NCI-H82 treated with DMSO at 0.1 percent for 48 hours (cell line): ENCODE measurements around the gene SPCS1.

Experiments
- DNase-seq: peaks from one replicate; lab custom pipeline; 2025; ENCODE audit not compliant: unreplicated experiment; lab: John Stamatoyannopoulos, UW

The SPCS1 gene

DNA sequence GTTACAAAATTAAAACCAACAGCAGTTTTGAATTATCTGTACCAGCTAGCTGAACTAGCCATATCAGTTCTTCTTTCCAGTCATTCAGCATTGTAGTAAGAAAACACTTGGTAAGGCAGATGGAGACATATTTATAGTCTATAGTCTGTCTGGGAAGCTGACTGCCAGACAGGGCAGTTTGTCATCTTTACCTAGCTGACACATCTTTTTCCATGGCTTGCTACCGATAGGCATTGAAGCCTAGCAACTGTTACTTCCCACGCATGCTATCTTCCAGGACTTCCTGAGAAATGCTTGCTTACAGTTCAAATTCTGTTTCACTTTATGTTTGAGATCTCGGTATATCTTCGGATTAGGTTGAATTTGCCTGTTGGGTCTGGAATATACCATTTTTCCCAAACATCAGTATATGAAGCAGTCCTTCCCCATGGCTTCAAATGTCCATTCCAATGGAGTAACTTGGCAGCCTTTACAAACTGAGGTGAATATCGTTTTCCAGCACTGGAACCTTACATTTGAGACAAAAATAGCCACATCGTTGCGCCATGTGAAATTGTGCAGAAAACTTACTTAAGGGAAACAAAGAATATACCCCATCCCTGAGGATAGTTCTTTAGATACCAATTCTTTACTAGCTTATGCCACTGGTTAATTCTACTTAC lies 11.2 kb upstream of the SPCS1 start:
- no peak for DNase-seq

DNA sequence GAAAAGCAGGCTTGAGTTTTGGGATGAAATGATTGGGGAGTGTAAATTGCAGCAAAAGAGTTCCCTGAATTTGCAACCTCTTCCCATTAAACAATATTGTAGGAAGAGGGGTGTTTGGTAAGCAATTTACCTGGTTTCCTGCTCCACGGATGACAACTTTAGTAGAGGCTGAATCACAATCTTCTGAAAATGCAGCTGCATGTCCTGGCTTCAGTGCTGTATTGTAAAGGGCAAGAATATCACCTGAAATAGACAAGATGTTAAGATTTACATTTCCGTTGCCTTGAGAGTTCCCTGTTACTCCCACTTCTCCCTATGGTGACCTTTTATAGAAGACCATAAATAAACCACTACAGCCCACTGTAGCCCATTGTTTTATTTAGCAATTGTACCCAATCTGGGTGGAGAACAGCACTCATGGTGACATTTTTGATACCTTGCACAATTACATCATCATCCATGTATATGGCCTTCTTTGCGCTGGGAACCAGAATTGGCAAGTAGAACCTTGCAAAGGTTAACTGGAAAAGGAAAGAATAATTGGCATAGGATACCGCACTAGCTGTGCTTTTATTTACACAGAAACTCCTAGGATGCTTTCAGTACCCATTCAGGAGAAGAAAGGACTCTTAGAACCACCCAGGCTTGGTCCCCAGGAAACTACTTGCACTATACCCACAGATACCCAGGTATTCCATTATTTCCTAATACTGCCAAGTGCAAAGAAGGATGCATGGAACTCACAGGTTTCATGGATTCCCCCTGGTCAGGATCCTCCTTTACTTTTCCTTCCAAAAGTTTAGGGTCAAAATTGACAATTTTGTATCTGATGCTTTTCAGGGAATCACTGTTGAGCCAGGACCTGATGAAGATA lies 9.9 kb upstream of the SPCS1 start:
- DNase-seq = no peak

DNA sequence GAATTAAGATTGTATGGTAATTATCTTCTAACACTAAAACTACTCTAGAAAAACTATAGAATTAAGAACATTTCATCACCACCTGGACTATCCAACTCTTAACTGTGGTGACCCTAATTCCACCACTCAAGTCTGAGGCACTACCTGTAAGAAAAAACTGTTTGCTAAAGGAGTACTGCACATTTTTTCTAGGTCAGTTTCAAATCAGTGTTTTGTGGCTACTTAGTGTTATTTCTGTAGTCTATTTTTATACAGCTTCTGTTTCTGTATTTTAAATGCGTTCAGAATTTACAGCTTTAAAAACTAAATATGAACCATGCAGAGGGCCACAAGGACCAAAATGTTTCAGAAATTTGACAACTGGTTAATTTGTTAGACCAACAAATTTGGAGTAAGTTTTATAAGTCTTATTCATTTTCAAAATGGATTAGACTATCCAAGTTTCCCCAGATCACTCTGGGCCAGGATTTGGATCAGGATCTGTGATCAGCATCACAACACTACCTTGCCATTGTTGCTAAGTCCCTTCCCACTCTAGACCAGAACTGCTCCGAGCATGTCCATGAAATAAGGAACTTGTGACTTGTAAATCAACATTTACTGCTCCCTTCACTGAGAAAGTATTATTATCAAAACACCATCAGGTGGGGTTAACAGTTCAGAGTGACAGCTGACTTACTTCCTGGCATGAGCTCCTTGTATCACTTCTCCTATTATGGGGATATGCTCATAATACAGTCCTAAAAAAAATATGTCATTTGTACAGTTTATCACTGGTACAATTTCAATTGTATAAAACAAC lies 8.9 kb upstream of the SPCS1 start:
- no peak for DNase-seq

DNA sequence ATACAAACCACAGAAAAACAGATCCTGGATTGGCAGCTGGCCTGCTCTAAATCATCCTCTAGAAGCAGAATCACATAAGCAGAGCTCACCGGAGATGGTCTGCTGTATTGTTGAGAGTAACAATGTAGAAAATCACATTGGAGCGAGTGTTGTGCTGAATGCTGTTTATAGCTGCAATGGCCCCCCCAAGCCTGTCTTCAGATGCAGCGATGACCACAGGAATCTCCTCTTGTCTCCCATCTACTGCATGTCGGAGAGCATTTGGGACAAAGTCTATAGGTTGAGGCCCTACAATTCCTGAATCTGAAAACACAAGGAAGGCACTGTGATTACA lies 8.3 kb upstream of the SPCS1 start:
- DNase-seq = no peak

DNA sequence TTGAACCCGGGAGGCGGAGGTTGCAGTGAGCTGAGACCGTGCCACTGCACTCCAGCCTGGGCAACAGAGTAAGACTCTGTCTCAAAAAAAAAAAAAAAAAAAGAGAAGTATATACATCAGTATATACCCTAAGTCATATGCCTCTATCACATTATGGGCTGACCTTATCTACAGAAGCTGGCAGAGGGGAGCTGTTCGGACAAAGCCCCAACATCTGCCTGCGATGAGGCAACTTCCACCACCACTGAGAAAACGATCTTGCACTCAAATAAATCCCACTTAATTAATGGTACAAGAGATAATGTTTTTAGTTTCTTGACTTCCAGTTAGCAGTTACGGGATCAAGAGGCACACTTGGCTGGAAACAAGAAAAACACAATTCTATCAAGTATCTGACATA lies 2.6 kb upstream of the SPCS1 start:
- no peak for DNase-seq

DNA sequence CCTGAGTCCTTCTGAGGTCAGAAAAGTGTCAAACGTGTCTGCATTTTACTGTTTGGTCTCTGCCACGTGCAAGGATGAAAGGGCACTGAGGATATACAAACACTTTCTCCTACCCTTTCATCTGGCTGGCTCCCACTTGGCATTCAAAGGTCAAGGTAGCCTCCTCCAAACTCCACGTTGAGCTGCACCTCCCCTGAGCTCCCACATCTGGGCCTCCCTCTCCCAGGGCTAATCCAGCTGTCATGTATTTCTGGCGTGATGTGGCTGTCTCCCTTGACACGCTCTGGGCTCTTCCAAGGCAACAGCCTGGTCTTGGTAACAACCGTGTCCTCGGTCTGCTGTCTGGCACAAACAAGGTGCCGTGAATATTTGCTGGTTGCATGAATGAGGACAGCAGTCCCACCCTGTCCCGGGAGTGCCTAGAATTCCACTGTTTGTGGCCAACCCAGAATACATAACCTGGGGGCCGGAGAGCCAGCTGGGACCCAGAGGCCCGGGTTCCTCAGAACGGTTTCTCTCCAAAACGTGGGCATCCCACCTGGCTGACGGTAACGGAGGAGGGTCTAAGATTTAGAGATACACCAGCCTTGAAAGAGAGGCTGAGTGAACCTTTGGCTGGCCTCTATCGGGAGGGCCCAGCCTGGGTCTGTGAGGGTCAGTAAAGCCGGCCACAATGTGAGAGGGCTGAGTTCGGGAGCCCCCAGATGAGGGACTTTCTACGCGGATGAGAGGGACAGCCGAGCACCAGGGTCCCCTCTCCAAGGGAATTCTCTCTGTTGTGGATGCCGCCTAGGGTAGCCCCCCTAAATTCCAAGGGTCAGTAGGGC lies 1.1 kb upstream of the SPCS1 start:
- DNase-seq = no peak

DNA sequence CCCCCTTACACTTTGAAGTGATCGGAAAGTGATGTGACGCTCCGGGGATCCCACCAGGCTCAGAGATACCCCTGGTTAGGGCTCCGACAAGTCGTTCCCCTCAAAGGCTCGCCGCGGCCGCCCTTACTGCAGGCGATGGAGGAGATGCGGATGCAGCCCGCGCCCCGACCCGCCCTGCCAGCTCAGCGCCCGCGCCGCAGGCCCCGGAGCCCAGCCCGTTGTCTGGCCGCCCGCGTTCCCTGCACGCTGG lies 543 bp upstream of the SPCS1 start:
- no peak for DNase-seq

DNA sequence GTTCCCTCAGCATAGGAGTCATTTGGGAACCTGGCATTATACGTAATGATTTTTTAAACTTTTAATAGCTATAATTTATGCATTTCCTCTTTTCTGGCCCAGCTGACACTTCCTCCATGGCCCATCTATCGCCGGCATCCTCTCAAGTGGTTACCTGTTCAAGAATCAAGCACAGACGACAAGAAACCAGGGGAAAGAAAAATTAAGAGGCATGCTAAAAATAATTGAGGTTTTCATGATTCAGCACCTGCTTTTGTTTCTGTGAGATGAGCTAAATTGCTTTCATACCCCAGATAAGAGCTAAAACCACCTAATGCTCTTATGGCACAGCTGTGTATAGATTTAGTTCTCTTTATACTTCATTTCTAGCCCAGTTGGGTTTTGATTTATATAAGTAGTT lies 1.7 kb downstream of the SPCS1 start:
- no peak for DNase-seq

DNA sequence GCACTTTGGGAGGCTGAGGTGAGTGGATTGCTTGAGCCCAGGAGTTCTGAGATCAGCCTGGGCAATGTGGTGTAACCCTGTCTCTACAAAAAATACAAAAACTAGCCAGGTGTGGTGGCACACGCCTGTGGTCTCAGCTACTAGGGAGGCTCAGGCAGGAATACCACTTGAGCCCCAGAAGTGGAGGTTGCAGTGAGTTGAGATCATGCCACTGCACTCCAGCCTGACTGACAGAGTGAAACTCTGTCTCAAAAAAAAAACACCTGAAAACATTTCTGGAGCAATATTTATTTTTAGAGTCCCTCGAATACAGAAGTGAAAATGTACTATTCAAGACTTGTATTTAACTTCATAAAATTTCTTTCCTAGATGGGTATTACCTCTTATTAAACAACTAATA lies 4.6 kb downstream of the SPCS1 start:
- DNase-seq = no peak

DNA sequence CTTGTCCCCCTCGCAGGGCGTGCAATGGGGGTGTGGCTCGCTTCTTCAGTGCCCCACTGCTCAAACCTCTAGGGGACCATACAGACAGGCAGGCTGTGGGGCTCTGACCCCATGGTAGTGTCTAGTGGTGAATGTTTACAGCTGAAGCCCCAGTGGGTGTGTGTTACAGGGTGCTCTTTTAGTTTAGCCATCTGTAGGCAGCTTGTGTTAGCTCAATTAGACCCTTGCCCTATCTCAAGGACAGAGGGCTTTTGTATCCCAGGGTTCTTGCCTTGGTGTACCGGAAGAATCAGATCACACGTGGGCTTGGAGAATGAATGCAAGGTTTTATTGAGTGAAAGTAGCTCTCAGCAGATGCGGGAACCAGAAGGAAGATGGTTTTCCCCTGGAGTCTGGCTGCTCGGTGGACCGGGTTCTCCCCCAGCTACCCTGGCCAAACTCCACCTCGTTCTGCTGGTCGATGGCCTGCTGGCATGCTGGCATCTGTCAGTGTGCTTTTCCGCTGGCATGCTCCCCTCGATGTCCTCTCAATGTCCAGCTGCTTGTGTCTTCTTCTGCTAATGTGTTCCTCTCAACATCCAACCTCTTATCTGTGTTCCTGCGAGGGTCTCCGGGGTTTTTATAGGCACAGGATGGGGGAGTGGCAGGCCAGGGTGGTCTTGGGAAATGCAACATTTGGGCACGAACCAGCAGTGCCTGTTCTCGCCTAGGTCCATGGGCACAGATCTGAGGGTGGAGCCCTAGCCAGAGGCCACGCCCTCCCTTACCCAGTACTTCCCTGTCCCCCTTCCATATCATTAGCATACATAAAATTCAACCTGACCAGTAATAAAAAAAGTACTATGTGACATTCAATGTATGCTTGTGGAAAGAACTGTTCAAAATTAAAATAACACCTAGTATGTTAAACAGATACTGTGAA lies 6.6 kb downstream of the SPCS1 start:
- DNase-seq = no peak

DNA sequence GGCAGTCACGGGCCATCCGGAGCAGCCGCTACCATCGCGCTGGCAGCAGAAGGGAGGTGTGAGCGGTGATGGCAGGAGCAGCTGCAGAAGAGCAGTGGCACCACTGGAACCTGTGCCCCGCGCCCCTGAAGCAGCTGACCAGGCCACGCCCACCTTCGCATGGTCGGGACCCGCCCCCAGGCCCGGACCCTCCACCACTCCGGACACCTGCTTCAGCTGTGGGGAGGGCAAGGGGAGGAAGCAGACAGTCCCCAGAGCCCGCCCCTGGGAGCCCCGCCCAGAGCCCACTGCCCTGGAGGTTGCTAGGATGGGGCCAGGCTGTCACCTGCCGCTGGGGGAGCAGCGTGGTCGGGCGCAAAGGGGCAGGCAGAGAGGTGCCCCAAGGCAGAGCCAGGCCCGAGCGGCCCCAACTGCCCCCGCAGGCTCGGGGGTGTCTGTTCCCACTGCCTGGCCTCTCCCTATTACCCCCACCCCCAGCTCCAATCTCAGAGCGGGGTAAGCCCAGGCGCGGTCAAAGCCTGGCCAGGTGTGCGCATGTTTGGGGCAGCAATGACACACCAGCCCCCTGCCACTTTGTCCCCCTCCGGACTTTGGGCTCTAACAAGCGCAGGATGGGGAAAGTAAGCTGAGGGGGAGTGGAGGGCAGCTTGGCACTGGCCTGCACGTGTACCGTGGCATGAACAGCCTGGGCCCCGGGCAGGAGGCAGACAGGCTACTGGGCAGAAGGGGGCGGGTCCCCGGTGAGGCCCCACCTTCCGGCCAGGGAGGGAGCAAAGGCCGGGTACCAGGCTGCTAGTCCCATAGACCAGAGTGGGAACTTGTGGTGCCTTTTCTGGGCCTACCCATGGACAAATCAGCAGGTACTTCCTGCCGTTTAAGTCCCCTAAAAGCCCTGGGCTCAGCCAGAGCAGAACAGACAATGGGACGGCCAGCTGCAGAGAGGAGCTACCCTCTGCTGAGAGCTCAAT lies 8.7 kb downstream of the SPCS1 start:
- DNase-seq = no peak

DNA sequence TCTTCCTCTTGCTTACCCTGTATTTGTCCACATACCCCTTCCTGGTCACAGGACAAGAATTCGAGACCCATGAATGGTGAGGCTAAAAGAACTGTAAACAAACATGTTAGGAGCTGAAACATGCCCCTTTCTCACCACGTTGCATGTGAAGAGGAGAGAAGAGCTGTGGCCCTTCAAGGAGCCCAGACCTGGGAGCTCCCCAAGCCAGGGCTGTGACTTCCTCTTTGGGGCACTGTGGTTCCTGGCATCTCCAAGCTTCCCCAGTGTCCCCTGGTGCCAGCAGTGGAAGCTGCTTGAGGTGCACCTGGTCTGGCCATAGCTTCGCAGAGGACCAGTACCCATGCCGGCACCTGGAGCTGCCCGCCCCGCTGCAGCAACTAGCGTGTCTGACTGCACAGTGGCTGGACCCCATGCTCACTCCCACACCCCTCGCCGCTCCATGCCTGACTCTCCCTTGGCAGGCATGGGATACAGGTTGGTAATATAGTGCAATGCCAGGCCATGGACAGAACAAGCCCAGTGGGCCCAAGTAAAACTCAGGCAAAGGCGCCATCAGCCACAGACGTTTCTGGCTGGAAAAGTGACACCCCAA lies 9.9 kb downstream of the SPCS1 start:
- no peak for DNase-seq

DNA sequence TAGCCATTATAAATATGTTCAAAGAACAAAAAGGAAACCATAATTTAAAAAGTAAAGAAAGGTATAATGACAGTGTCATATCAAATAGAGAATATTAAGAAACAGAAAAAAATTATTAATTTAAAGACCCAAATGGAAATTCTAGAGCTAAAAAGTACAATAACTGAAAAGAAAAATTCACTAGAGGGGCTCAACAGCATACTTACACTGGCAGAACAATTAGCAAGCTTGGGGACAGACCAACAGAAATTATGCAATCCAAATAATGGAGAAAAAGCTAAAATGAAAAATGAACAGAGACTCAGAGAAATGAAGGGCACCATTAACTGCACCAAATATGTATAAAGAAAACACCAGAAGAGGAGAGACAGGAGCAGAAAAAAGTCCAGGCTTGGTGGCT lies 13.7 kb downstream of the SPCS1 start:
- no peak for DNase-seq

DNA sequence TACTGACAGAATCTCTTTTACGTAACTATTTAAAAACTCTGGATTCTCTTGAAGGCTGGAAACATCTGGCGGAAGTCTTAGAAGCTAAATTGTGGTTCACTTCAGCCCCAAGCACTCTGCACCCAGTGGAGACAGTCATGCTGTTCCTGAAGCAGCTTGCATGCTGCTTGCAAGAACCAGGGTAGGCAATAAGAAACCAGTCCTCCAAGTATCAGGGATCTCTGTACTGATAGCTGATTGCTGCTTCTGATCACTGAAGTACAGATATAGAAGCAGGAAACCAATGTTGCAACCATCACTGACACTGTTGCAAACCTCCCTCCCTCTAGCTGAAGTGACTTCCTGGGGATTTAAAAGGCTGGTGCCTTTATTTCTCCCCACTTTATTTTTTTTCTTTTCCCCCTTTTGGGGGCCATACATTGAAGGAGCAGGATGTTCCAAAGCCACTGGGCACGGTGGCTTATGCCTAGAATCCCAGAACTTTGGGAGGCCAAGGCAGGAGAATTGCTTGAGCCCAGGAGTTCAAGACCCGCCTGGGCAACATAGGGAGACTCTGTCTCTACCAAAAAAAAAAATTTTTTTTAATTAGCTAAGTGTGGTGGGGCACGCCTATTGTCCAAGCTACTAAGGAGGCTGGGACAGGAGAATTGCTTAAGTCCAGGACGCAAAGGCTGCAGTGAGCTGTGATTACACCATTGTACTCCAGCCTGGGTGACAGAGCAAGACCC lies 15.3 kb downstream of the SPCS1 start:
- DNase-seq = no peak

DNA sequence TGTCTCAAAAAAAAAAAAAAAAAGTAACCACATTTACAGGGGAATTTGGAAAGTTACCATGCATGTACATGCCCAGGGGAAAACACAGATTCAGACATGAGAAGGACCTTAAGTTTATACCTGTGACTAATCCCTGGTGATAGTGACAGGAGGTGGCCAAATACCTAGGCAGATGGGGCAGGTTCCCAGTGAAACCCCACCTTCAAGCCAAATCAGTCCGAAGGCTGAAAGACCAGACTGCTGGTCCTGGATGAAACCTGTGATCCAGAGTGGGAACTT lies 15.8 kb downstream of the SPCS1 start:
- no peak for DNase-seq

DNA sequence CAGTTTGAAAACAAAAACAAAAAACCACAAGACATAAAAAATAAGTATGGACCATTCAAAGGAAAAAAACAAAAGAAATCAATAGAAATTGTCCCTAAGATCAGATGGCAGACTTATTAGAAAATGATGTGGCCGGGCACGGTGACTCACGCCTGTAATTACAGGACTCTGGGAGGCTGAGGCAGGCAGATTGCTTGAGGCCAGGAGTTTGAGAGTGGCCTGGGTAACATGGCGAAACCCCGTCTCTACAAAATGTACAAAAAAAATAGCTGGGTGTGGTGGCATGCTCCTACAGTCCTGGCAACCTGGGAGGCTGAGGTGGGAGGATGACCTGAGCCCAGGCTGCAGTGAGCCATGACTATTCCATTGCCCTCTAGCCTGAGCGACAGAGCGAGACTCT lies 16.6 kb downstream of the SPCS1 start:
- DNase-seq = no peak

DNA sequence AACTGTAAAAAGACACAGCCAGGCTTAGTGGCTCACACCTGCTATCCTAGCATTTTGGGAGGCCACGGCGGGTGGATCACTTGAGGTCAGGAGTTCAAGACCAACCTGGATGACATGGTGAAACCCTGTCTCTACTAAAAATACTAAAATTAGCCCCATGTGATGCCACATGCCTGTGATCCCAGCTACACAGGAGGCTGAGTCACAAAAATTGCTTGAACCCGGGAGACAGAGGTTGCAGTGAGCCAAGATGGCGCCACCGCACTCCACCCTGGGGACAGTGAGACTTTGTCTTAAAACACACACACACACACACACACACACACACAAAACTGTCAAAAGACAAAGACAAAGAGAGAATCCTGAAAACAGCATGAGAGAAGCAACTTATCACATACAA lies 18.0 kb downstream of the SPCS1 start:
- DNase-seq = no peak

DNA sequence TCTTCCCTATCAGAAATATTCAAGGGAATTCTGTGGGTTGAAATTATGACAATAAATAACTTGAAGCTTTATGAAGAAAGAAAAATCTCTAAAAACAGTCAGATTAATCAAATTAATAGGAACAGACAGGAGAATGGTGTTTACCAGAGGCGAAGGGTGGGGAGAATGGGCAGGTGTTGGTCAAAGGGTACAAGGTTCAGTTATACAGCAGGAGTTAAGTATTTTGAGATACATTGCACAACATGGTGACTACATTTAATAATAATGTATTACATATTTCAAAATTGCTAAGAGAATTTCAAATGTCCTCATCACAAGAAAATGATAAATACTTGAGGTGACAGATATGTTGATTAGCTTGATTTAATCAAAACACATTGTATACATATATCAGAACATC lies 18.6 kb downstream of the SPCS1 start:
- no peak for DNase-seq
